ENCODE data around the gene DPH5.
"Not testable (repeated sequence)": the region's sequence is repeated elsewhere in the genome, so short reads cannot be mapped to it uniquely, and the experiment has no call there.

DPH5 gene

GRCh38 chr1:100948721-100949405 lies 76.7 kb downstream of the DPH5 start:
- not testable (repeated sequence) for DNase-seq (ENCODE audit: insufficient read length, low spot score); FAIRE-seq

GRCh38 chr1:100947816-100948215 lies 77.8 kb downstream of the DPH5 start:
- not testable (repeated sequence) for FAIRE-seq; DNase-seq (ENCODE audit: insufficient read length, low spot score)

GRCh38 chr1:100946064-100946463 lies 79.5 kb downstream of the DPH5 start:
- not testable (repeated sequence) for FAIRE-seq; DNase-seq (ENCODE audit: insufficient read length, low spot score)

- DNase-seq (ENCODE audit: insufficient read length, low spot score) = no peak
- FAIRE-seq = no peak
Measured at GRCh38 chr1:100943533-100943932, 82.1 kb downstream of the DPH5 start.

GRCh38 chr1:100942304-100943046 lies 83.1 kb downstream of the DPH5 start:
- DNase-seq (ENCODE audit: insufficient read length, low spot score) (no peak), FAIRE-seq (no peak)

- FAIRE-seq (no peak), DNase-seq (ENCODE audit: insufficient read length, low spot score) (no peak)
Measured at GRCh38 chr1:100941580-100942216, 83.9 kb downstream of the DPH5 start.

- DNase-seq (ENCODE audit: insufficient read length, low spot score) = no peak
- FAIRE-seq = no peak
Measured at GRCh38 chr1:100941098-100941527, 84.5 kb downstream of the DPH5 start.
